K562 (cell line): ENCODE results near the gene MPDZ. TPM values are rescaled to one million over a fixed set of nuclear protein-coding genes. Genes with fewer than 3 reads are reported as not detected.

Source experiments
- ATAC-seq: fragments of 200-7000 bp; cut with Tn5 transposase; 3 replicates; pipeline ENCODE4 v1.9.1; 2020; ENCODE audit warnings: moderate library complexity
- BruUV-seq: library from RNA; stranded (reverse); fragments of 400-500 nt; replicated peaks from 2 replicates; lab custom pipeline; 2021; lab: Mats Ljungman, UMichigan
- CTCF ChIA-PET: fragments of 300-600 bp; formaldehyde crosslinking; extraction: SDS; loops from one replicate; lab custom pipeline; 2021; ENCODE audit warnings: low intra/inter-chr PET ratio; lab: Yijun Ruan, JAX
- POLR2A ChIA-PET: fragments of 300-600, 350-650 bp; sonication (Branson Sonifier 250); formaldehyde crosslinking; extraction: SDS; loops from one replicate; lab custom pipeline; 2021; ENCODE audit warnings: antibody characterized with exemption, inconsistent platforms; lab: Yijun Ruan, JAX
- DNase-seq, 4 experiments: peaks; one replicate each; pipeline versions ENCODE4 v3.0.0 to v3.0.0-alpha.2; 2011 to 2018; ENCODE audit warnings: low spot score in 3 of 4, mixed read lengths in 3 of 4; ENCODE audit errors: extremely low read depth in 1 of 4
- FAIRE-seq: peaks from 2 replicates; lab custom pipeline; 2011; peaks lifted over from hg19 to GRCh38; lab: Jason Lieb, UNC
- H2AFZ ChIP-seq: 2 replicates; pipeline ENCODE4 v1.6.0; 2011; ENCODE audit warnings: low read depth, low read length, control low read depth, inconsistent platforms
- H3K27ac ChIP-seq: fragments of 200-600 bp; 3 replicates; pipeline ENCODE4 v1.8.0; 2011; ENCODE audit warnings: low read depth, mild to moderate bottlenecking, control low read depth, inconsistent platforms, low read length, moderate library complexity, mixed read lengths; ENCODE audit errors: extremely low read depth
- H3K27me3 ChIP-seq, 2 experiments: fragments of 300-600 bp in 1 of 2; 2 replicates in 1 of 2; 3 replicates in 1 of 2; pipeline versions ENCODE4 v1.6.0 to v1.8.0; 2011; ENCODE audit warnings: inconsistent platforms in 2 of 2, low read length in 2 of 2, mild to moderate bottlenecking in 1 of 2, mixed read lengths in 1 of 2, moderate library complexity in 1 of 2; ENCODE audit not compliant: control insufficient read depth in 2 of 2, insufficient read depth in 2 of 2
- H3K36me3 ChIP-seq: fragments of 300-600 bp; 3 replicates; pipeline ENCODE4 v1.8.0; 2011; ENCODE audit warnings: mild to moderate bottlenecking, low read length, inconsistent platforms; ENCODE audit not compliant: control insufficient read depth, insufficient read depth
- H3K4me1 ChIP-seq, 2 experiments: fragments of 200-600 bp in 1 of 2; replicated peaks in 1 of 2; 2 replicates in 1 of 2; 3 replicates in 1 of 2; pipeline versions ENCODE4 v1.5.1 to v1.8.0; 2011; ENCODE audit warnings: inconsistent platforms in 2 of 2, low read length in 2 of 2, mild to moderate bottlenecking in 1 of 2, mixed read lengths in 1 of 2, moderate library complexity in 1 of 2; ENCODE audit not compliant: control insufficient read depth in 2 of 2, insufficient read depth in 2 of 2
- H3K4me2 ChIP-seq: 2 replicates; pipeline ENCODE4 v1.6.1; 2011; ENCODE audit warnings: low read length, control low read depth, inconsistent platforms, mixed read lengths; ENCODE audit not compliant: insufficient read depth
- H3K4me3 ChIP-seq: fragments of 200-600 bp; sonication (generic), shearing (Covaris generic); 2 replicates; pipeline ENCODE4 v1.5.1; 2016; ENCODE audit warnings: control low read depth, inconsistent platforms
- H3K79me2 ChIP-seq: fragments of 200-600 bp; 3 replicates; pipeline ENCODE4 v1.8.0; 2011; ENCODE audit warnings: low read length, inconsistent platforms; ENCODE audit not compliant: control insufficient read depth, insufficient read depth
- H3K9ac ChIP-seq, 2 experiments: 2 replicates each; pipeline versions ENCODE4 v1.6.0 to v1.6.1; 2011; ENCODE audit warnings: low read depth in 2 of 2, low read length in 2 of 2, control low read depth in 1 of 2, inconsistent platforms in 1 of 2, mild to moderate bottlenecking in 1 of 2, mixed read lengths in 1 of 2; ENCODE audit not compliant: insufficient read depth in 1 of 2
- H3K9me1 ChIP-seq: one replicate; pipeline ENCODE4 v1.6.0; 2011; ENCODE audit warnings: inconsistent platforms, mild to moderate bottlenecking, low read length, moderate library complexity; ENCODE audit not compliant: control insufficient read depth, insufficient read depth
- H3K9me3 ChIP-seq: replicated peaks from 2 replicates; pipeline ENCODE4 v1.5.1; 2011; ENCODE audit warnings: low read depth, low read length, inconsistent platforms; ENCODE audit not compliant: control insufficient read depth, insufficient read depth
- H4K20me1 ChIP-seq: replicated peaks from 2 replicates; pipeline ENCODE4 v1.6.1; 2011; ENCODE audit warnings: low read length, inconsistent platforms, mixed read lengths; ENCODE audit not compliant: control insufficient read depth, insufficient read depth
- ARID2 ChIP-seq: fragments of 450-650 bp; IDR thresholded peaks from 2 replicates; pipeline ENCODE4 v1.6.1; 2017; ENCODE audit warnings: antibody characterized with exemption, mild to moderate bottlenecking
- BRD9 ChIP-seq: fragments of 450-650 bp; IDR thresholded peaks from 2 replicates; pipeline ENCODE4 v1.6.1; 2018; ENCODE audit warnings: low read depth; ENCODE audit not compliant: partially characterized antibody
- COPS2 ChIP-seq: fragments of 450-650 bp; conservative IDR thresholded peaks from 2 replicates; pipeline ENCODE4 v1.6.1; 2016; ENCODE audit warnings: mild to moderate bottlenecking, moderate library complexity
- GTF3C2 ChIP-seq: IDR thresholded peaks from 3 replicates; pipeline ENCODE4 v1.6.1; 2011; ENCODE audit warnings: borderline replicate concordance, mild to moderate bottlenecking, moderate library complexity; ENCODE audit not compliant: insufficient read length; ENCODE audit errors: extremely low read depth
- MTA1 ChIP-seq: fragments of 450-650 bp; IDR thresholded peaks from 2 replicates; pipeline ENCODE4 v1.6.1; 2017; ENCODE audit warnings: borderline replicate concordance
- MYBL2 ChIP-seq, 2 experiments: fragments of 450-650 bp in 1 of 2; sonication (generic) in 1 of 2; formaldehyde crosslinking in 1 of 2; IDR thresholded peaks; 2 replicates each; pipeline versions ENCODE4 v1.6.1 to v1.8.1; 2017 to 2022; ENCODE audit warnings: borderline replicate concordance in 1 of 2, inconsistent platforms in 1 of 2, low read depth in 1 of 2, mild to moderate bottlenecking in 1 of 2, missing genetic modification reagents in 1 of 2, moderate library complexity in 1 of 2
- PHTF2 ChIP-seq: fragments of 250-450 bp; sonication (Bioruptor Pico); IDR thresholded peaks from 2 replicates; pipeline ENCODE4 v1.5.0; 2021; ENCODE audit warnings: mild to moderate bottlenecking
- SRSF9 ChIP-seq: fragments of 200-400 bp; formaldehyde crosslinking; IDR thresholded peaks from 2 replicates; pipeline ENCODE4 v1.6.1; 2017; ENCODE audit warnings: low read depth, low read length, borderline replicate concordance
- U2AF1 ChIP-seq: fragments of 200-400 bp; formaldehyde crosslinking; optimal IDR thresholded peaks from 2 replicates; pipeline ENCODE3; 2017; ENCODE audit warnings: mild to moderate bottlenecking, low read depth, low read length, moderate library complexity
- ZNF384 ChIP-seq: IDR thresholded peaks from 2 replicates; pipeline ENCODE4 v1.6.1; 2012; ENCODE audit warnings: low read depth, low read length, improper control_type of control experiment
- ZNF699 ChIP-seq: fragments of 250-450 bp; sonication (Bioruptor Pico); IDR thresholded peaks from 2 replicates; pipeline ENCODE4 v1.8.0; 2021; ENCODE audit warnings: mild to moderate bottlenecking, moderate library complexity; ENCODE audit not compliant: insufficient replicate concordance
- WGBS: fragments of 100-300 bp; shearing (Covaris generic); methylation state at CpG from one replicate; pipeline ENCODE4 v1.1.6; 2016; ENCODE audit warnings: low coverage, mixed read lengths; ENCODE audit not compliant: insufficient coverage; ENCODE audit errors: missing lambda C conversion rate; 5-methylcytosine and 5-hydroxymethylcytosine counted together
- in situ Hi-C: fragments of 300-500 bp; cut with MboI; formaldehyde crosslinking; loops from 4 replicates; pipeline ENCODE4 v1.15.0; 2018; ENCODE audit warnings: inconsistent platforms, mixed read lengths
- intact Hi-C: fragments of 100-400 bp; cut with micrococcal nuclease; formaldehyde crosslinking; loops from 2 replicates; pipeline ENCODE4 v1.14.2; 2022
- polyA plus RNA-seq, 8 experiments: library from polyadenylated mRNA; depleted of rRNA in 4 of 8; stranded (reverse) in 5 of 8; unstranded in 3 of 8; fragments of >200 nt; fragmentation: Nextera tagmentation in 2 of 8; fragmentation: Illumina TruSeq in 1 of 8; extraction: Ambion mirVana in 2 of 8; extraction: Trizol in 1 of 8; gene quantifications; 2 replicates each; pipeline versions ENCODE4 v1.2.1 to v1.2.3, GENCODE V29; 2011 to 2014; ENCODE audit warnings: inconsistent platforms in 1 of 8, missing spikeins in 1 of 8
- total RNA-seq, 7 experiments: library from RNA; depleted of rRNA in 6 of 7; stranded (reverse); fragments of >200 nt in 6 of 7; fragmentation: Illumina TruSeq in 2 of 7; extraction: Trizol in 2 of 7; gene quantifications; 2 replicates each; pipeline versions ENCODE4 v1.2.1 to v1.2.3, GENCODE V29; 2011 to 2021; ENCODE audit warnings: low replicate concordance in 1 of 7

MPDZ gene
- total and polyA plus RNA-seq, 9 of the 15 experiments (the other 6 are each of a cell fraction or from before 2014, with no cell fraction given): 3.9 to 13.2 (median 5.7) TPM

GRCh38 chr9:13063880-13064459 lies 215.5 kb downstream of the MPDZ start (continued):
- no peak for TF ChIP-seq GTF3C2
- TF ChIP-seq PHTF2 (CRISPR knock-in tag): no peak
- TF ChIP-seq ZNF384: no peak
- TF ChIP-seq U2AF1: no peak

DNA sequence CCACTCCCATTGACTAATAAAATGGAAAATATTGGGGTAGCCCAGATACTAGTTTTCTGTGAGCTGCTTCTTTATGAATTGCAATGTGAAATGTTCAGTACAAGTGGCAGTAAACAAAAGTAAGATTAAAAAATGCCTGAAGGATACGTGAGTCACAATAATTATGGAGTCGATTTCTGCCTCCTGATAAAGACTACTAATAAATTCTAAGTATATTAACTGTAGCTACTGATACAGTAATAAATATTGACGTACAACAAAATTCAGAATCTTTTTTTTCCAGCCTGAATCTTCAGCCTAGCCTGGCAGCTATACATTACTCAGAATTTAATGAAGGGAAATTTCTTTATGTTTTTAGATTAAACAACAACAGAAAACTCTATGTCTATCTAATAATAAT lies 218.1 kb downstream of the MPDZ start:
- H3K9me3 ChIP-seq: no peaks in the 10 kb centered on the region
- H3K27ac ChIP-seq: no peak overlapping the region
- DNase-seq (no peak), ATAC-seq (no peak), FAIRE-seq (no peak)
- no peaks in the 10 kb centered on the region for H4K20me1 ChIP-seq
- no peaks in the 10 kb centered on the region for H3K79me2 ChIP-seq
- no TSS peak for BruUV-seq
- H3K27me3 ChIP-seq: no peaks in the 10 kb centered on the region
- CTCF ChIA-PET: no interaction called here
- no peak overlapping the region for H3K4me2 ChIP-seq
- no peaks in the 10 kb centered on the region for H3K36me3 ChIP-seq
- H3K4me3 ChIP-seq: no peak overlapping the region
- intact Hi-C loops: no loop called here
- no peak overlapping the region for H3K9ac ChIP-seq
- in situ Hi-C loops: no loop called here
- WGBS: 0% methylated on average over 3 of the region's 3 CpGs
- TF ChIP-seq MTA1 (no peak), COPS2 (no peak), ZNF699 (no peak), BRD9 (no peak), MYBL2 (IDR thresholded peaks at IDR 0.05; ENCODE audit: low read depth) (no peak), MYBL2 (CRISPR knock-in tag; IDR thresholded peaks at IDR 0.05; ENCODE audit: borderline replicate concordance) (no peak), SRSF9 (no peak), ARID2 (no peak)
- TF ChIP-seq, all 486 proteins: peak for 0
- H2AFZ ChIP-seq: no peak overlapping the region
- POLR2A ChIA-PET: no interaction called here
- no peaks in the 10 kb centered on the region; a peak in 1 of 5 replicates for H3K4me1 ChIP-seq
- no peaks in the 10 kb centered on the region for H3K9me1 ChIP-seq
